Endometrial microvascular endothelial cells (primary cell): ENCODE data around the gene GOLGA6A. TPM values are rescaled to one million over a fixed set of nuclear protein-coding genes. Genes with fewer than 3 reads are reported as not detected.
"Not testable (repeated sequence)": the region's sequence is repeated elsewhere in the genome, so short reads cannot be mapped to it uniquely, and the experiment has no call there.

Experiments
- in situ Hi-C: cut with HindIII; loops from 2 replicates; pipeline ENCODE4 v1.10.0; 2017; ENCODE audit warnings: low sequenced_read_pairs, low pct_unique_long_range_greater_than_20kb; ENCODE audit errors: inconsistent ontology term
- total RNA-seq: library from RNA; depleted of rRNA; stranded (reverse); fragments of >200 nt; gene quantifications from one replicate; pipeline ENCODE4 v1.2.3, GENCODE V29; 2015; ENCODE audit errors: inconsistent ontology term

Gene GOLGA6A
- total RNA-seq, 1 donor from 2014 or later, result 0.84 TPM

- in situ Hi-C loops, result no loop called here
Observed at GRCh38 chr15:74120426-74120825, 38.1 kb upstream of the GOLGA6A start.

- in situ Hi-C loops, result no loop called here
Observed at GRCh38 chr15:74109713-74110112, 27.4 kb upstream of the GOLGA6A start.

- in situ Hi-C loops, result not testable (repeated sequence)
Observed at GRCh38 chr15:74108611-74109010, 26.3 kb upstream of the GOLGA6A start.

- in situ Hi-C loops, result no loop called here
Observed at GRCh38 chr15:74108111-74108510, 25.8 kb upstream of the GOLGA6A start.

GRCh38 chr15:74099963-74100733, 17.8 kb upstream of the GOLGA6A start:
- in situ Hi-C loops, result not testable (repeated sequence)

- in situ Hi-C loops, result not testable (repeated sequence)
Observed at GRCh38 chr15:74096753-74097474, 14.6 kb upstream of the GOLGA6A start.

GRCh38 chr15:74095610-74096009, 13.3 kb upstream of the GOLGA6A start:
- in situ Hi-C loops, result not testable (repeated sequence)

- in situ Hi-C loops, result not testable (repeated sequence)
Observed at GRCh38 chr15:74094567-74094966, 12.2 kb upstream of the GOLGA6A start.

GRCh38 chr15:74075781-74076180, 6.6 kb downstream of the GOLGA6A start:
- in situ Hi-C loops, result not testable (repeated sequence)

GRCh38 chr15:74072614-74073337, 9.6 kb downstream of the GOLGA6A start:
- in situ Hi-C loops, result not testable (repeated sequence)

- in situ Hi-C loops, result not testable (repeated sequence)
Observed at GRCh38 chr15:74072132-74072531, 10.2 kb downstream of the GOLGA6A start.

- in situ Hi-C loops, result not testable (repeated sequence)
Observed at GRCh38 chr15:74071645-74072044, 10.7 kb downstream of the GOLGA6A start.

GRCh38 chr15:74065684-74066411, 16.5 kb downstream of the GOLGA6A start:
- in situ Hi-C loops, result not testable (repeated sequence)

- in situ Hi-C loops, result not testable (repeated sequence)
Observed at GRCh38 chr15:74064822-74065221, 17.5 kb downstream of the GOLGA6A start.

- in situ Hi-C loops, result not testable (repeated sequence)
Observed at GRCh38 chr15:74064183-74064582, 18.2 kb downstream of the GOLGA6A start.

- in situ Hi-C loops, result not testable (repeated sequence)
Observed at GRCh38 chr15:74063425-74064146, 18.8 kb downstream of the GOLGA6A start.

GRCh38 chr15:74062671-74063070, 19.7 kb downstream of the GOLGA6A start:
- in situ Hi-C loops, result no loop called here

- in situ Hi-C loops, result no loop called here
Observed at GRCh38 chr15:74062236-74062635, 20.1 kb downstream of the GOLGA6A start.
